NB4 (cell line): ENCODE measurements around the gene TOX3.

Experiments used
- DNase-seq: peaks from one replicate; pipeline ENCODE4 v3.0.0; 2010; ENCODE audit warnings: low read depth
- H3K4me3 ChIP-seq: one replicate; pipeline ENCODE4 v1.5.1; 2011; ENCODE audit warnings: mild to moderate bottlenecking, low read depth, low read length, moderate library complexity
- CTCF ChIP-seq: IDR thresholded peaks from one replicate; pipeline ENCODE4 v1.5.1; 2012; ENCODE audit warnings: low read depth, low read length
- MAX ChIP-seq: IDR thresholded peaks from 2 replicates; pipeline ENCODE4 v1.6.1; 2011; ENCODE audit warnings: low read depth, low read length
- MYC ChIP-seq: IDR thresholded peaks from 2 replicates; pipeline ENCODE4 v1.6.1; 2011; ENCODE audit warnings: low read depth, low read length
- POLR2A ChIP-seq: IDR thresholded peaks from 2 replicates; pipeline ENCODE4 v1.6.1; 2011; ENCODE audit warnings: mild to moderate bottlenecking; ENCODE audit not compliant: insufficient read length; ENCODE audit errors: extremely low read depth

Gene TOX3

GRCh38 chr16:52498328-52499059 is 48.4 kb downstream of the TOX3 start:
- no peak for DNase-seq
- TF ChIP-seq MAX (no peak), POLR2A (no peak), CTCF (no peak), MYC (no peak)
- no peak overlapping the region for H3K4me3 ChIP-seq

GRCh38 chr16:52497067-52497816 is 49.7 kb downstream of the TOX3 start:
- no peak for DNase-seq
- no peak overlapping the region for H3K4me3 ChIP-seq
- TF ChIP-seq CTCF, result no peak

GRCh38 chr16:52496051-52496876 is 50.7 kb downstream of the TOX3 start:
- DNase-seq, result no peak
- TF ChIP-seq MAX (no peak), POLR2A (no peak), MYC (no peak), CTCF (no peak)
- H3K4me3 ChIP-seq, result no peak overlapping the region

GRCh38 chr16:52494621-52495020 is 52.3 kb downstream of the TOX3 start:
- TF ChIP-seq MYC (no peak), CTCF (no peak), POLR2A (no peak), MAX (no peak)
- DNase-seq, result no peak
- H3K4me3 ChIP-seq, result no peak overlapping the region

- TF ChIP-seq POLR2A, result no peak
- no peak for TF ChIP-seq CTCF
- TF ChIP-seq MYC, result no peak
- TF ChIP-seq MAX, result no peak
- no peak overlapping the region for H3K4me3 ChIP-seq
- DNase-seq, result no peak
Measured at GRCh38 chr16:52494145-52494544, 52.8 kb downstream of the TOX3 start.
